HepG2 (cell line): ENCODE measurements around the gene PTPN14. TPM values are rescaled to one million over a fixed set of nuclear protein-coding genes. Genes with fewer than 3 reads are reported as not detected.

Experiments used
- AKAP8 ChIP-seq: sonication (generic); formaldehyde crosslinking; IDR thresholded peaks from 2 replicates; pipeline ENCODE4 v1.5.1; 2020; ENCODE audit warnings: mild to moderate bottlenecking, missing genetic modification reagents
- CBX2 ChIP-seq, 2 experiments: fragments of 200-600 bp in 1 of 2; sonication (generic); formaldehyde crosslinking in 1 of 2; IDR thresholded peaks; 2 replicates each; pipeline versions ENCODE4 v1.7.0 to v1.8.1; 2018 to 2022; ENCODE audit warnings: low read depth in 2 of 2, low read length in 1 of 2, mild to moderate bottlenecking in 1 of 2, missing genetic modification reagents in 1 of 2
- CSRNP1 ChIP-seq: sonication (generic); formaldehyde crosslinking; IDR thresholded peaks from 2 replicates; pipeline ENCODE4 v1.8.1; 2023; ENCODE audit warnings: mild to moderate bottlenecking, missing genetic modification reagents
- DNMT1 ChIP-seq: sonication (generic); formaldehyde crosslinking; IDR thresholded peaks from 2 replicates; pipeline ENCODE4 v1.5.1; 2020; ENCODE audit warnings: mild to moderate bottlenecking, missing genetic modification reagents
- DPF2 ChIP-seq: sonication (generic); formaldehyde crosslinking; IDR thresholded peaks from 2 replicates; pipeline ENCODE4 v1.4.0; 2020; ENCODE audit warnings: mild to moderate bottlenecking, low read depth, missing genetic modification reagents, borderline replicate concordance
- ESRRA ChIP-seq: sonication (generic); formaldehyde crosslinking; IDR thresholded peaks from 2 replicates; pipeline ENCODE4 v1.5.1; 2020; ENCODE audit warnings: mild to moderate bottlenecking, low read depth, missing genetic modification reagents
- ETV6 ChIP-seq: sonication (generic); formaldehyde crosslinking; conservative IDR thresholded peaks from 2 replicates; pipeline ENCODE4 v1.4.0; 2020; ENCODE audit warnings: missing genetic modification reagents
- FIP1L1 ChIP-seq: fragments of 200-400 bp; formaldehyde crosslinking; IDR thresholded peaks from 2 replicates; pipeline ENCODE4 v1.6.1; 2018; ENCODE audit warnings: low read depth, mild to moderate bottlenecking, low read length, moderate library complexity, borderline replicate concordance; ENCODE audit not compliant: insufficient read depth
- FOXA3 ChIP-seq: IDR thresholded peaks from 2 replicates; pipeline ENCODE4 v1.6.1; 2016; ENCODE audit warnings: missing genetic modification reagents, missing compliant biosample characterization
- GTF3A ChIP-seq: sonication (generic); formaldehyde crosslinking; conservative IDR thresholded peaks from 2 replicates; pipeline ENCODE4 v1.4.0; 2020; ENCODE audit warnings: mild to moderate bottlenecking, missing genetic modification reagents
- LCORL ChIP-seq, 2 experiments: fragments of 450-650 bp in 1 of 2; sonication (generic) in 1 of 2; formaldehyde crosslinking in 1 of 2; IDR thresholded peaks; 2 replicates each; pipeline versions ENCODE4 v1.5.0 to v1.6.1; 2017 to 2020; ENCODE audit warnings: antibody characterized with exemption in 1 of 2, missing genetic modification reagents in 1 of 2
- MED1 ChIP-seq: sonication (generic); formaldehyde crosslinking; IDR thresholded peaks from 2 replicates; pipeline ENCODE4 v1.4.0; 2020; ENCODE audit warnings: missing genetic modification reagents
- SKI ChIP-seq: fragments of 450-650 bp; IDR thresholded peaks from one replicate; pipeline ENCODE4 v1.6.1; 2018; ENCODE audit warnings: mild to moderate bottlenecking; ENCODE audit not compliant: partially characterized antibody
- STAT5B ChIP-seq: sonication (generic); formaldehyde crosslinking; IDR thresholded peaks from 2 replicates; pipeline ENCODE4 v1.4.0; 2020; ENCODE audit warnings: missing genetic modification reagents
- SYNCRIP ChIP-seq: fragments of 200-400 bp; formaldehyde crosslinking; IDR thresholded peaks from 2 replicates; pipeline ENCODE4 v1.6.1; 2018; ENCODE audit warnings: mild to moderate bottlenecking, low read depth, low read length; ENCODE audit not compliant: insufficient read depth
- TP53 ChIP-seq: sonication (generic); formaldehyde crosslinking; conservative IDR thresholded peaks from 2 replicates; pipeline ENCODE4 v1.4.0; 2020; ENCODE audit warnings: missing genetic modification reagents
- ZBTB20 ChIP-seq: sonication (generic); formaldehyde crosslinking; IDR thresholded peaks from 2 replicates; pipeline ENCODE4 v1.8.1; 2023; ENCODE audit warnings: missing genetic modification reagents, low read depth, mild to moderate bottlenecking, borderline replicate concordance
- ZNF20 ChIP-seq: sonication (generic); formaldehyde crosslinking; IDR thresholded peaks from 2 replicates; pipeline ENCODE4 v1.4.0; 2020; ENCODE audit warnings: mild to moderate bottlenecking, moderate library complexity, missing genetic modification reagents
- ZNF280D ChIP-seq: sonication (generic); formaldehyde crosslinking; IDR thresholded peaks from 2 replicates; pipeline ENCODE4 v1.5.1; 2020; ENCODE audit warnings: mild to moderate bottlenecking, missing genetic modification reagents
- ZNF326 ChIP-seq: sonication (generic); formaldehyde crosslinking; IDR thresholded peaks from 2 replicates; pipeline ENCODE4 v1.4.0; 2020; ENCODE audit warnings: missing genetic modification reagents, borderline replicate concordance
- ZNF510 ChIP-seq: sonication (generic); formaldehyde crosslinking; IDR thresholded peaks from 2 replicates; pipeline ENCODE4 v1.4.0; 2020; ENCODE audit warnings: low read depth, mild to moderate bottlenecking, missing genetic modification reagents
- ZNF530 ChIP-seq: sonication (generic); formaldehyde crosslinking; IDR thresholded peaks from 2 replicates; pipeline ENCODE4 v1.5.0; 2020; ENCODE audit warnings: low read depth, mild to moderate bottlenecking, missing genetic modification reagents
- ZNF629 ChIP-seq: sonication (generic); formaldehyde crosslinking; conservative IDR thresholded peaks from 2 replicates; pipeline ENCODE4 v1.5.0; 2020; ENCODE audit warnings: missing genetic modification reagents
- ZNF720 ChIP-seq: sonication (generic); formaldehyde crosslinking; IDR thresholded peaks from 2 replicates; pipeline ENCODE4 v1.4.0; 2020; ENCODE audit warnings: missing genetic modification reagents
- polyA plus RNA-seq, 8 experiments: library from polyadenylated mRNA; depleted of rRNA in 3 of 8; stranded (reverse) in 7 of 8; unstranded in 1 of 8; fragments of >200 nt; fragmentation: Illumina TruSeq in 4 of 8; extraction: Trizol in 4 of 8; gene quantifications; 2 replicates each; pipeline versions ENCODE4 v1.2.1 to v1.2.3, GENCODE V29; 2011 to 2016; ENCODE audit warnings: low read depth in 4 of 8, missing spikeins in 1 of 8, mixed read lengths in 1 of 8; ENCODE audit not compliant: insufficient read depth in 1 of 8
- total RNA-seq, 5 experiments: library from RNA; depleted of rRNA; stranded (reverse); fragments of >200 nt; fragmentation: Illumina TruSeq; extraction: Trizol; gene quantifications; 2 replicates each; pipeline ENCODE4 v1.2.3, GENCODE V29; 2016; ENCODE audit warnings: low read depth in 1 of 5
- TF ChIP-seq, protein P1 (sequence below): IDR thresholded peaks from 2 replicates; pipeline ENCODE4 v1.6.1; 2012; ENCODE audit warnings: inconsistent platforms

The PTPN14 gene
- total and polyA plus RNA-seq, 2 of the 13 experiments (the other 11 are each of a cell fraction or from before 2014, with no cell fraction given): 3.9 to 4.7 TPM

DNA sequence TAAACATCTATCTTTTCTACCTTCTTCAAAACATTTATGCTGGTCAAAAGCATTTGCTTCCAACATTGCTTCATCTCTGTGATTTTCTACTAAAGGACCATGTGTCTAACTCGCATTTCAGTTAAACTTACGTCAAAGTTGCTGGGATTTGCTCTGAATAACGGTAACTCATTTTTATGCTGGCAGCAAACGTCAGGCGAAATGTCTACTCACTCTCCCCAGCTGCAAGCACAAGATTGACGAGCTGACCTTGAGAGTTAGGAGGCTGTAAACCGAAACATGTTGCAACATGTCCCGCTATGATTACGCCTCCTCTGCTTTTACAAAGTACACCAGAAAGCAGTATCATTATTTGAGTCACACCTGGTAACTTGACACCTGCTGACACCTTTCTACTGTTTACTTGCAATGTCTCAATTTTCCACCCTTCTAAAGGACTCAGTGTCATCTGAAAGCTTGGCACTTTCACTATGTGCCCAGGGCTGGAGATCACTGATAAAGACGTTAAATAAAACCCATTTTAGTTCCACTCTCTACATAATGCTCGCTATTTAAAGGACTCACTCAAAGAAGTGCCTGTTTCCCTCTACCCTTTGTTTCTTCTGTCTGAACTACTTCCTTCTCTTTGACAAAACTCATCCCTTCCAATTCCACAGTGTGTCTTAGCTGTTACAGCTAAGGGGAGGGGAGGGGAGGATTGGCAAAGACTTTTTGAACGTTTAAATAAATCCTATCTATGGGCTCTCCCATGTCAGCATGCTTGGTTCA, 111.9 kb downstream of the PTPN14 start (continued):
- no peak for TF ChIP-seq LCORL (IDR thresholded peaks at IDR 0.05)
- peak; percentile 91 for TF ChIP-seq LCORL (CRISPR knock-in tag; IDR thresholded peaks at IDR 0.05)
- no peak for TF ChIP-seq FIP1L1
- TF ChIP-seq ETV6 (CRISPR knock-in tag): no peak
- TF ChIP-seq ZNF510 (CRISPR knock-in tag): no peak
- no peak for TF ChIP-seq SKI
- peak; percentile 77; the same call in 1 of the 2 replicates for TF ChIP-seq ZNF280D (CRISPR knock-in tag)
- no peak for TF ChIP-seq CSRNP1
- no peak for TF ChIP-seq STAT5B
- peak; percentile 100 for TF ChIP-seq TP53 (CRISPR knock-in tag)
- no peak for TF ChIP-seq SYNCRIP
- no peak for TF ChIP-seq ZNF530
- TF ChIP-seq ZNF20 (CRISPR knock-in tag): no peak
- no peak for TF ChIP-seq DNMT1 (CRISPR knock-in tag)
- TF ChIP-seq AKAP8 (CRISPR knock-in tag): no peak
- TF ChIP-seq DPF2: no peak
- TF ChIP-seq, protein P1, sequence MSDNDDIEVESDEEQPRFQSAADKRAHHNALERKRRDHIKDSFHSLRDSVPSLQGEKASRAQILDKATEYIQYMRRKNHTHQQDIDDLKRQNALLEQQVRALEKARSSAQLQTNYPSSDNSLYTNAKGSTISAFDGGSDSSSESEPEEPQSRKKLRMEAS: peak; percentile 36; the same call in 1 of the 2 replicates
- no peak for TF ChIP-seq CBX2 (IDR thresholded peaks at IDR 0.05; ENCODE audit: low read depth, low read length)
- TF ChIP-seq CBX2 (CRISPR knock-in tag; IDR thresholded peaks at IDR 0.05; ENCODE audit: low read depth): no peak
- TF ChIP-seq ZNF720 (CRISPR knock-in tag): no peak
- no peak; the same call in 1 of the 2 replicates for TF ChIP-seq ZNF629
- TF ChIP-seq MED1: peak; percentile 80
- no peak for TF ChIP-seq GTF3A (CRISPR knock-in tag)
- TF ChIP-seq ESRRA (CRISPR knock-in tag): no peak; the same call in 1 of the 2 replicates
- TF ChIP-seq ZBTB20 (CRISPR knock-in tag): 0 out of 2 replicates have a peak, but pooled peaks have one; percentile 48
- TF ChIP-seq ZNF326 (CRISPR knock-in tag): no peak
- peak; percentile 89 for TF ChIP-seq FOXA3 (CRISPR knock-in tag)
